Fibroblast of lung (primary cell): ENCODE measurements around the gene RAP1B.

ENCODE experiments used
- EZH2 ChIP-seq: IDR thresholded peaks from 2 replicates; pipeline ENCODE4 v1.5.1; 2012; ENCODE audit warnings: low read length, control low read depth, mild to moderate bottlenecking; ENCODE audit errors: missing control alignments
- TF ChIP-seq, protein P1 (sequence below), 2 donors: IDR thresholded peaks in 1 of 2; conservative IDR thresholded peaks in 1 of 2; 1 replicate in 1 of 2; 2 replicates in 1 of 2; pipeline ENCODE4 v1.5.1; 2011 to 2012; ENCODE audit warnings: low read length in 2 of 2, control low read depth in 1 of 2, inconsistent platforms in 1 of 2, low read depth in 1 of 2, mild to moderate bottlenecking in 1 of 2

DNA sequence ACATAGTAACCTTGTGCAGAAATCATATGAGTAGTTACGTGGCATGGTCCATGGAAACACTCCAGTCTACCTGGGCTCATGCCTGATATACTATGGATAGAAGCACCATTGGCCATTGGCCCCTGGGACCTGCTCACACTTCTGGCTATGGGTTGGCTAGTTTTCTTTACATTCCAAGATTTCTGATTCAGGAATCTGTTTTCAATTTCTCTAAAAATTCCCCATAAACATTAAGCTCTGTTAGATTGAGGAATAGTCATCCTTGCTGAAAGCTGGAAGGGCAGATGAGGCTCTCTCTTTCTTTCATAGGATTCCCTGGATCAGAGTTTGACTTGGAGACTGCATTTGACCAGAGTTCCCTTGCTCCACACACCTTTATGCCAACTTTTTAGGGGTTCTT lies 37.3 kb upstream of the RAP1B start:
- TF ChIP-seq, protein P1, sequence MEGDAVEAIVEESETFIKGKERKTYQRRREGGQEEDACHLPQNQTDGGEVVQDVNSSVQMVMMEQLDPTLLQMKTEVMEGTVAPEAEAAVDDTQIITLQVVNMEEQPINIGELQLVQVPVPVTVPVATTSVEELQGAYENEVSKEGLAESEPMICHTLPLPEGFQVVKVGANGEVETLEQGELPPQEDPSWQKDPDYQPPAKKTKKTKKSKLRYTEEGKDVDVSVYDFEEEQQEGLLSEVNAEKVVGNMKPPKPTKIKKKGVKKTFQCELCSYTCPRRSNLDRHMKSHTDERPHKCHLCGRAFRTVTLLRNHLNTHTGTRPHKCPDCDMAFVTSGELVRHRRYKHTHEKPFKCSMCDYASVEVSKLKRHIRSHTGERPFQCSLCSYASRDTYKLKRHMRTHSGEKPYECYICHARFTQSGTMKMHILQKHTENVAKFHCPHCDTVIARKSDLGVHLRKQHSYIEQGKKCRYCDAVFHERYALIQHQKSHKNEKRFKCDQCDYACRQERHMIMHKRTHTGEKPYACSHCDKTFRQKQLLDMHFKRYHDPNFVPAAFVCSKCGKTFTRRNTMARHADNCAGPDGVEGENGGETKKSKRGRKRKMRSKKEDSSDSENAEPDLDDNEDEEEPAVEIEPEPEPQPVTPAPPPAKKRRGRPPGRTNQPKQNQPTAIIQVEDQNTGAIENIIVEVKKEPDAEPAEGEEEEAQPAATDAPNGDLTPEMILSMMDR (conservative IDR thresholded peaks at IDR 0.05 in 1 of 2, IDR thresholded peaks at IDR 0.05 in 1 of 2; ENCODE audit: low read depth in 1 of 2, low read length in 2 of 2): no peak
- no peak for TF ChIP-seq EZH2
